NCI-H748 (cell line): ENCODE results near the gene DLL4.
"Not testable (repeated sequence)": the region's sequence is repeated elsewhere in the genome, so short reads cannot be mapped to it uniquely, and the experiment has no call there.

ENCODE experiments used
- DNase-seq: peaks from one replicate; lab custom pipeline; 2025; ENCODE audit not compliant: unreplicated experiment; lab: John Stamatoyannopoulos, UW

The DLL4 gene

GRCh38 chr15:40958146-40958545 lies 29.0 kb downstream of the DLL4 start:
- no peak for DNase-seq

DNA sequence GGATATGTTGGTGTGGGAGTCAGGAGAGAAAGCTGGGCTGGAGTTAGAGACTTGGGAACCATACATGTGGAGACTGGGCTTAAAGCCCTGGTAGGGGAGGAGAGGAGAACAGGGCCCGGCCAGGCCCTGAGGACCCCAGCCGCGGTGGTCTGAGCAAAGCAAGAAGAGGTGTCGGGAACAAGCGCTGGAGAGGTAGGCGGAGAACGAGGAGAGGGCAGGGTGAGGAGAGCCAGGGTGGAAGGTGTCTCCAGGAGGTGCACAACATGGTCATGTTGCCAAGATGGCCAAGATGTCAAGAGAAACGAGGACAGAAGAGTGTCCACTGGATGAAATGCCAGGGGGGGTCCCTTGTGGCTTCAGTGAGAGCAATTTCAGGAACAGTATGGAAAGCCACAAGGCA lies 29.6 kb downstream of the DLL4 start:
- no peak for DNase-seq

- no peak for DNase-seq
These were observed 30.4 kb downstream of the DLL4 start for GRCh38 chr15:40959331-40960141.

- no peak for DNase-seq
These were observed 31.2 kb downstream of the DLL4 start for GRCh38 chr15:40960151-40960885.

- no peak for DNase-seq
These were observed 31.8 kb downstream of the DLL4 start for GRCh38 chr15:40960925-40961324.

DNA sequence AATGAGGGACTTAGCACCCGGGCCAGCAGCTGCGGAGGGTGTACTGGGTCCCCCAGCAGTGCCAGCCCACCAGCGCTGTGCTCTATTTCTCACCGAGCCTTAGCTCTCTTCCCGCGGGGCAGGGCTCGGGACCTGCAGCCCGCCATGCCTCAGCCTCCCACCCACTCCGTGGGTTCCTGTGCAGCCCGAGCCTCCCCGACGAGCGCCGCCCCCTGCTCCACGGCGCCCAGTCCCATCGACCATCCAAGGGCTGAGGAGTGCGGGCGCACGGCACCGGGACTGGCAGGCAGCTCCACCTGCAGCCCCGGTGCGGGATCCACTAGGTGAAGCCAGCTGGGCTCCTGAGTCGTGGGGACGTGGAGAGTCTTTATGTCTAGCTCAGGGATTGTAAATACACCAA lies 32.6 kb downstream of the DLL4 start:
- DNase-seq, result not testable (repeated sequence)

DNA sequence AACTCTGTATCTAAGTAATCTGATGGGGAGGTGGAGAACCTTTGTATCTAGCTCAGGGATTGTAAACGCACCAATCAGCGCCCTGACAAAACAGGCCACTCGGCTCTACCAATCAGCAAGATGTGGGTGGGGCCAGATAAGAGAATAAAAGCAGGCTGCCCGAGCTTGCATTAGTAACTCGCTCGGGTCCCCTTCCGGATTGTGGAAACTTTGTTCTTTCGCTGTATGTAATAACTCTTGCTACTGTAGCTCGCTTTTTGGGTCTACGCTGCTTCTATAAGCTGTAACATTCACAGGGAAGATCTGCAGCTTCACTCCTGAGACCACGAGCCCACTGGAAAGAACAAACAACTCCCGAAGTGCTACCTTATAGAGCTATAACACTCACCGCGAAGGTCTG lies 33.2 kb downstream of the DLL4 start:
- DNase-seq, result not testable (repeated sequence)

DNA sequence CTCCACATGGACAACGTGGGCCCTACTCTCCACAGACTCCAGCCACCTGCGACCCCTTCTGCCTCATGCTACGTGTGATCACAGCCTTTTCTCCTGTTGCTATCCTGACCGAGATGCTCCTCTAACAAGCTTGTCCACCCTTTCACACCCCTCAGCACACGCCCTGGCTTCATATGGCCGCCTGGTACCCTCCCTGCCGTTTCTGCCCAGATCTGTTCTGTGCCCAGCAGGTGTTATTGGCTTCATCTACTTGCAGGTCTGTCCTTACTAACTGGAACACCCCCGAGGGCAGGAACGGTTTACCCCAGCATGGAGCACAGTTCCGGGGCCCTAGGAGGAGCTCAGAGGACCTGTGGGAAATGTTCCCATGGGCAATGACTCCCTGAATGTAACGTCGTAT lies 34.1 kb downstream of the DLL4 start:
- no peak for DNase-seq

- no peak for DNase-seq
These were observed 34.9 kb downstream of the DLL4 start for GRCh38 chr15:40964006-40964405.

GRCh38 chr15:40964634-40965033 lies 35.5 kb downstream of the DLL4 start:
- DNase-seq, result no peak

- no peak for DNase-seq
These were observed 39.3 kb downstream of the DLL4 start for GRCh38 chr15:40968290-40969085.

- no peak for DNase-seq
These were observed 40.2 kb downstream of the DLL4 start for GRCh38 chr15:40969363-40969762.

GRCh38 chr15:40974879-40975278 lies 45.7 kb downstream of the DLL4 start:
- no peak for DNase-seq

DNA sequence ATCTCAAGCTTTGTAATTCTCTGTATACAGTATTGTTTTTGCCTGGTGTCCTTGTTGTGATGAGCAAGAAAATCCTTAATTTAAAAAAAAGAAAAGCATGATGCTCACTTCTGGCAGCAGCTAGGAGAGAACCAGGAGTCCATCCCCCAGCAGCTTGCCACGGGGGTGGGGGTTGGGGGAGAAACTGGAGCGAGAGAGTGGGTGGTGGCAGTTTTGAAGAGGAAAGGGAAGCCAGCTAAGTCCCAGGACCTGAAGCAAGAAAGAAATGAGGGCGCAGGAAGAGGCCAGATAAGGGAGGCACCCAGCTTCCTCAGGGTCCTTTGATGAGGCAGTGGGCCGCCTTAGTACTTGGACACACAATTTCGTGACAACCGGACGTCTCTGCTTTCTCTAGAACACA lies 47.7 kb downstream of the DLL4 start:
- DNase-seq, result no peak

DNA sequence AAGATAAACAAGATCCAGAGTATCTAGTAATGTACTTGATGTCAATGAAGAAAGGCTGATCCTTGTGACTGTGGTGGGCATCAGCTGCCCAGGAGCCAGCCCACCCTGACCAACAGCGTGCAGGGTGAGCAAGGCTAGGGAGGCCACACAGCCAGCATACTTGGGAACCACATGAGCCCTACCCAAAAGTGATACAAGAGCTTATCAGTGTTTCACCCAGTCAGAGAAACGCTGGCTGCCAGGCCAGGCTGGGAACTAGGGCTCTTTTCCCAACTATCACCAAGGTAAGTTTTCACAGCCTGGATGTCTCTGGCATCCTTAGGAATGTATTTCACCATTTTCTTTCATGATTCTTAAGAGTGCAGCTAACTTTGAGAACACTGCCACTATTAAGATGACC lies 49.0 kb downstream of the DLL4 start:
- DNase-seq, result no peak

DNA sequence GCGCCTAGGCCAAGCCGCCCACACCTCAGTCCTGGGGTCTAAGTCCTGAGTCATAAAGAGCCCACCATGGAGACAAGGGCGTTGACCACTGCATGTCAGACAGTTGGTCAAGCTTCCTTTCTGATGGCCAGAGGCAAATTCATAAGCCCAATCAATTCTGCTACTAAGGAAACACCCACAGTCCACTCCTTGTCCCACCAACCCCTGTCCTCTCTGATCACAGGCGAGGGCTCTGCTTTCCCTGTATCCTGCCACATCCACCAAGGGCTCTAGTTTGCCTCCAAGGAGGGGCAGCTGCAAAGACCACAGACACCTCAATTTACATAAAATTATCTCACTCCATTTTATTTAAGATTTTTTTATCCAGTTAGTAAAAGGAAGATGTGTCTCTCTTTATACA lies 49.4 kb downstream of the DLL4 start:
- no peak for DNase-seq

GRCh38 chr15:40981186-40981585 lies 52.0 kb downstream of the DLL4 start:
- no peak for DNase-seq

GRCh38 chr15:40982855-40983254 lies 53.7 kb downstream of the DLL4 start:
- no peak for DNase-seq

GRCh38 chr15:40984406-40984805 lies 55.3 kb downstream of the DLL4 start:
- no peak for DNase-seq

DNA sequence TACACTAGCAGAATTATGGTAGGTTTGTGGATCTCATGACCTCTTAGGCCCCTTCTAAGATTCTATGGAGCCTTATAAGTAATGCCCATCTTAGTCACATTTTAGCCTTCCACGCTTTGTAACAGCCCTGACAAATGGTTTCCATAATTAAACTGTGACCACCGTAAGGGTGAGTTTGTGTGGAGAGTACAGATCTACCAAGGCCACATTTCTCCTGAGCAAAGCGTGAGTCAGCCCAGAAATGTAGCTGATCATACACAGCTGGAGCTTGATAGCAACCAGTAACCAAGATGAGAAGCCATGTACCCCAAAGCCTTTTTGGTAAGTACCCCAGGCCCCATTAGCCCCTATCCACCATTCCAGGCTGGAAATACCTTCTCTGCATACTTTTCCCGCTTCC lies 55.8 kb downstream of the DLL4 start:
- DNase-seq, result no peak

DNA sequence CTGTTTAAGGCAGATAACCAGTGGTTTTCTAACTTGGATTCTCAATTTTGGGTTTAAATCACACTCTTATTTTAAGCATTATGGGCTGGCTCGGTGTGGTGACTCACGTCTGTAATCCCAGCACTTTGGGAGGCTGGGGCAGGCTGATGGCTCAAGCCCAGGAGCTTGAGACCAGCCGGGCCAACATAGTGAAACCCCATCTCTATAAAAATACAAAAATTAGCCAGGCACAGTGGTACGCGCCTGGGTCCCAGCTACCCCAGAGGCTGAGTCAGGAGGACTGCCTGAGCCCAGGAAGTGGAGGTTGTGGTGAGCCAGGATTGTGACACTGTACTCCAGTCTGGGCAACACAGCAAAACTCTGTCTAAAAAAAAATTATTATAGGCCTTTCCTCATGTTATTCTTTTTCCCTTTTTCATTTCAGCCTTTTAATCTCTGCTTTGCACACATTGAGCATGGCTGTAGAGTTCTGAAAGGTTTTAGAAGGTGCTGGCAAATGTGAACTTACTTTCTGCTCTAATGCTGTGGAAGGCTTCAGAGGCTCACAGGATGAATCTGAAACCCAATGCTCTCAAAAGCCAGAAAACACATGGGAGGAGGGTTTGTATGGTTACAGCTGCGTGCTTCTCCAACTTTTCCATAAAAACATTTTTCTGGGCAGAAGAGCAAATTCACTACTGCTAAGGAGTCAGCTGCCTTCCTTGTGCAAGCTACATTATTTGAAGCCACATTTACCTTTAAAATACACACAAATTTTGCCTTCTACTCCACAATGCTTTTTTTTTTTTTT lies 56.6 kb downstream of the DLL4 start:
- DNase-seq, result no peak
